Measurements from ENCODE around the gene COX19. TPM values are rescaled to one million over a fixed set of nuclear protein-coding genes. Genes with fewer than 3 reads are reported as not detected.
A peak's percentile ranks its signal among the peaks of the same experiment; 100 is the strongest.

The COX19 gene
- total RNA-seq, 1 donor from 2014 or later: 10.8 TPM

- Histone ChIP-seq H3K4me1 (peaks cover 35% of the 10 kb centered on the region), H3K27ac (peak overlapping the region; percentile 91)
Observed at GRCh38 chr7:975702-976473, 539 bp upstream of the COX19 start.

GRCh38 chr7:974172-974571, 1.2 kb downstream of the COX19 start:
- no peak for TF ChIP-seq POLR2A (IDR thresholded peaks at IDR 0.05)
- no peak for TF ChIP-seq POLR2AphosphoS5 (IDR thresholded peaks at IDR 0.05; ENCODE audit: insufficient read depth in 1 of 2, low read depth in 1 of 2)
- TF ChIP-seq, protein P1, sequence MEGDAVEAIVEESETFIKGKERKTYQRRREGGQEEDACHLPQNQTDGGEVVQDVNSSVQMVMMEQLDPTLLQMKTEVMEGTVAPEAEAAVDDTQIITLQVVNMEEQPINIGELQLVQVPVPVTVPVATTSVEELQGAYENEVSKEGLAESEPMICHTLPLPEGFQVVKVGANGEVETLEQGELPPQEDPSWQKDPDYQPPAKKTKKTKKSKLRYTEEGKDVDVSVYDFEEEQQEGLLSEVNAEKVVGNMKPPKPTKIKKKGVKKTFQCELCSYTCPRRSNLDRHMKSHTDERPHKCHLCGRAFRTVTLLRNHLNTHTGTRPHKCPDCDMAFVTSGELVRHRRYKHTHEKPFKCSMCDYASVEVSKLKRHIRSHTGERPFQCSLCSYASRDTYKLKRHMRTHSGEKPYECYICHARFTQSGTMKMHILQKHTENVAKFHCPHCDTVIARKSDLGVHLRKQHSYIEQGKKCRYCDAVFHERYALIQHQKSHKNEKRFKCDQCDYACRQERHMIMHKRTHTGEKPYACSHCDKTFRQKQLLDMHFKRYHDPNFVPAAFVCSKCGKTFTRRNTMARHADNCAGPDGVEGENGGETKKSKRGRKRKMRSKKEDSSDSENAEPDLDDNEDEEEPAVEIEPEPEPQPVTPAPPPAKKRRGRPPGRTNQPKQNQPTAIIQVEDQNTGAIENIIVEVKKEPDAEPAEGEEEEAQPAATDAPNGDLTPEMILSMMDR (IDR thresholded peaks at IDR 0.05): no peak
- no peaks in the 10 kb centered on the region for H3K27me3 ChIP-seq
- peaks cover 0 to 37% of the 10 kb centered on the region in 2 donors for H3K36me3 ChIP-seq
- peak overlapping the region; percentile 91 for H3K27ac ChIP-seq
- DNase-seq (ENCODE audit: extremely low spot score in 2 of 2): no peak
- peaks cover 35% of the 10 kb centered on the region for H3K4me1 ChIP-seq
- H3K4me3 ChIP-seq: peak overlapping the region; percentile 74 to 100
- H3K9me3 ChIP-seq: no peaks in the 10 kb centered on the region
- intact Hi-C loops (cut with DNase I): no loop called here

More at GRCh38 chr7:975702-976473, 539 bp upstream of the COX19 start:
- peak overlapping the region; percentile 74 to 100 for H3K4me3 ChIP-seq
- no peaks in the 10 kb centered on the region for H3K9me3 ChIP-seq
- TF ChIP-seq, protein P1 (IDR thresholded peaks at IDR 0.05): no peak
- TF ChIP-seq POLR2A (IDR thresholded peaks at IDR 0.05): no peak
- peaks cover 0 to 21% of the 10 kb centered on the region in 2 donors for H3K36me3 ChIP-seq
- DNase-seq (ENCODE audit: extremely low spot score in 2 of 2): no peak
- intact Hi-C loops (cut with DNase I): no loop called here
- H3K27me3 ChIP-seq: no peaks in the 10 kb centered on the region

DNA sequence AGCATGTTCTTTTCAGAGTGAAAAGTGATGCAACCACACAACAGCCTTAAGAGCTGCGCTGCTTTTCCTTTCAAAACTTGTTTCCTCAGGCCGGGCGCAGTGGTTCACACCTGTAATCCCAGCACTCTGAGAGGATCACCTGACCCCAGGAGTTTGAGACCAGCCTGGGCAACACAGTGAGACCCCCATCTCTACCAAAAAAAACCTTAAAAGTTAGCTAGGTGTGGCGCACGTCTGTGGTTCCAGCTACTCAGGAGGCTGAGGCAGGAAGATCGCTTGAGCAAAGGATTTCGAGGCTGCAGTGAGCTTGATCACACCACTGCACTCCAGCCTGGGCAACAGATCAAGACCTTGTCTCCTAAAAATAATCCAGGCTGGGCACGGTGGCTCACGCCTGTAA, 2.0 kb downstream of the COX19 start:
- no peak for DNase-seq (ENCODE audit: extremely low spot score in 2 of 2)
- intact Hi-C loops (cut with DNase I): no loop called here
- H3K4me3 ChIP-seq: no peak overlapping the region
- peaks cover 0 to 45% of the 10 kb centered on the region in 2 donors for H3K36me3 ChIP-seq
- TF ChIP-seq, protein P1 (IDR thresholded peaks at IDR 0.05): no peak
- TF ChIP-seq POLR2AphosphoS5 (IDR thresholded peaks at IDR 0.05; ENCODE audit: insufficient read depth in 1 of 2, low read depth in 1 of 2): no peak
- H3K9me3 ChIP-seq: no peaks in the 10 kb centered on the region
- no peak overlapping the region for H3K27ac ChIP-seq
- H3K27me3 ChIP-seq: no peaks in the 10 kb centered on the region
- H3K4me1 ChIP-seq: peaks cover 35% of the 10 kb centered on the region

GRCh38 chr7:972676-973309, 2.6 kb downstream of the COX19 start:
- Histone ChIP-seq H3K9me3 (no peaks in the 10 kb centered on the region), H3K4me1 (peaks cover 35% of the 10 kb centered on the region), H3K36me3 (peaks cover 0 to 50% of the 10 kb centered on the region in 2 donors), H3K27ac (no peak overlapping the region), H3K4me3 (no peak overlapping the region), H3K27me3 (no peaks in the 10 kb centered on the region)
- intact Hi-C loops (cut with DNase I): no loop called here
- no peak for TF ChIP-seq POLR2AphosphoS5 (IDR thresholded peaks at IDR 0.05; ENCODE audit: insufficient read depth in 1 of 2, low read depth in 1 of 2)
- DNase-seq (ENCODE audit: extremely low spot score in 2 of 2): no peak

- intact Hi-C loops (cut with DNase I): no loop called here
- no peak overlapping the region for H3K27ac ChIP-seq
- TF ChIP-seq POLR2AphosphoS5 (IDR thresholded peaks at IDR 0.05; ENCODE audit: insufficient read depth in 1 of 2, low read depth in 1 of 2): no peak
- TF ChIP-seq, protein P1 (IDR thresholded peaks at IDR 0.05): no peak
- no peak for TF ChIP-seq POLR2A (IDR thresholded peaks at IDR 0.05)
- H3K36me3 ChIP-seq: peaks cover 0 to 57% of the 10 kb centered on the region in 2 donors
- H3K27me3 ChIP-seq: no peaks in the 10 kb centered on the region
- H3K4me1 ChIP-seq: peaks cover 35% of the 10 kb centered on the region
- H3K9me3 ChIP-seq: no peaks in the 10 kb centered on the region
- DNase-seq (ENCODE audit: extremely low spot score in 2 of 2): no peak
- H3K4me3 ChIP-seq: no peak overlapping the region
Observed at GRCh38 chr7:972110-972509, 3.2 kb downstream of the COX19 start.
